ENCODE results near the gene AHCYL2. TPM values are rescaled to one million over a fixed set of nuclear protein-coding genes. Genes with fewer than 3 reads are reported as not detected.

AHCYL2 gene
- total and polyA plus RNA-seq, 4 donors, result 2.0 to 10.0 (median 3.6) TPM

DNA sequence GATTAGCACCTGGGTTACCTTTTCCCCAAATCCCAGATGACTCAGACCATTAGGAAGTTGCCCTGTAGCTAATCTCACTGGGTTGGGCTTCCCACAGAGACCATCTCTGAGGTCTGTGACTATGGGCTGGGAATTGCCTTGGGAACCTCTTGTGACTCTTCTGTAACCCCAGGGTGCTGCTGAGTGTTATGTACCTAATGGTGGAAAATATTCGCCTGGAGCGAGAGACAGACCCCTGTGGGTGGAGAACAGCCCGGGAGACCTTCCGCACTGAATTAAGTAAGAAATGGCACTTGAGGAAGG is 229.4 kb downstream of the AHCYL2 start:
- no peak for DNase-seq (ENCODE audit: low spot score)
- no peak overlapping the region for H3K27ac ChIP-seq (ENCODE audit: low read depth in 1 of 2, low read length in 2 of 2)
- H3K27me3 ChIP-seq (ENCODE audit: control insufficient read depth in 4 of 4, insufficient read depth in 4 of 4, low read length in 3 of 4), result no peaks in the 10 kb centered on the region
- WGBS, result 94% methylated on average over 4 of the region's 4 CpGs
- H3K4me3 ChIP-seq (ENCODE audit: low read depth in 1 of 3, low read length in 3 of 3), result no peak overlapping the region
- TF ChIP-seq, protein P1, sequence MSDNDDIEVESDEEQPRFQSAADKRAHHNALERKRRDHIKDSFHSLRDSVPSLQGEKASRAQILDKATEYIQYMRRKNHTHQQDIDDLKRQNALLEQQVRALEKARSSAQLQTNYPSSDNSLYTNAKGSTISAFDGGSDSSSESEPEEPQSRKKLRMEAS (IDR thresholded peaks at IDR 0.05), result no peak
- TF ChIP-seq HNF4G (IDR thresholded peaks at IDR 0.05) (no peak), RXRA (IDR thresholded peaks at IDR 0.05) (no peak), FOXA2 (IDR thresholded peaks at IDR 0.05) (no peak)
- H3K36me3 ChIP-seq (ENCODE audit: control insufficient read depth in 4 of 4, insufficient read depth in 3 of 4, low read depth in 1 of 4, low read length in 3 of 4), result no peaks in the 10 kb centered on the region
- no peak overlapping the region for H3K9ac ChIP-seq (ENCODE audit: low read depth in 1 of 2, low read length in 2 of 2)
- no peaks in the 10 kb centered on the region for H3K4me1 ChIP-seq (ENCODE audit: control insufficient read depth in 4 of 4, insufficient read depth in 4 of 4, low read length in 3 of 4)
- H3K9me3 ChIP-seq (ENCODE audit: control insufficient read depth in 4 of 4, low read length in 3 of 4), result no peaks in the 10 kb centered on the region

DNA sequence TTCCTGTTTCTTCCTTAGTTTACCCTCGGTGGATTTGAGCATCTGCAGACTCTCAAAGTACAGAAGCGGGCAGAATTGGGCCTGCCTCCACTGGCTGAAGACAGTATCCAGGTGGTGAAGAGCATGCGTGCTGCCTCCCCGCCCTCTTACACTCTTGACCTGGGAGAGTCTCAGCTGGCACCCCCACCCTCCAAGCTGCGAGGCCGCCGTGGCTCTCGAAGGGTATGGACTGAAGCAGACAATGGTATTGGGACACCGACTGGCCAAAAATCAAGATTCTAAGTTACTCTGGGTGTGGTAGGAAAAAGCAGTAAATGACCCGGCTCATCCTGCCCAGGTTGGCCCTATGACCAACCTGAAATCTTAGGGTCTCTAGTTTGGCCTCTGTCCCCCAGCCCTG is 231.6 kb downstream of the AHCYL2 start:
- Histone ChIP-seq H3K9me3 (ENCODE audit: control insufficient read depth in 4 of 4, low read length in 3 of 4) (no peaks in the 10 kb centered on the region), H3K27ac (ENCODE audit: low read depth in 1 of 2, low read length in 2 of 2) (no peak overlapping the region), H3K9ac (ENCODE audit: low read depth in 1 of 2, low read length in 2 of 2) (no peak overlapping the region), H3K36me3 (ENCODE audit: control insufficient read depth in 4 of 4, insufficient read depth in 3 of 4, low read depth in 1 of 4, low read length in 3 of 4) (no peaks in the 10 kb centered on the region), H3K27me3 (ENCODE audit: control insufficient read depth in 4 of 4, insufficient read depth in 4 of 4, low read length in 3 of 4) (no peaks in the 10 kb centered on the region), H3K4me3 (ENCODE audit: low read depth in 1 of 3, low read length in 3 of 3) (no peak overlapping the region), H3K4me1 (ENCODE audit: control insufficient read depth in 4 of 4, insufficient read depth in 4 of 4, low read length in 3 of 4) (no peaks in the 10 kb centered on the region)
- 95% methylated on average over 10 of the region's 10 CpGs for WGBS
- DNase-seq (ENCODE audit: low spot score), result no peak
- TF ChIP-seq JUND (IDR thresholded peaks at IDR 0.05) (no peak), HNF4G (IDR thresholded peaks at IDR 0.05) (no peak)

- Histone ChIP-seq H3K27ac (ENCODE audit: low read depth in 1 of 2, low read length in 2 of 2) (no peak overlapping the region), H3K36me3 (ENCODE audit: control insufficient read depth in 4 of 4, insufficient read depth in 3 of 4, low read depth in 1 of 4, low read length in 3 of 4) (no peaks in the 10 kb centered on the region), H3K4me1 (ENCODE audit: control insufficient read depth in 4 of 4, insufficient read depth in 4 of 4, low read length in 3 of 4) (no peaks in the 10 kb centered on the region), H3K27me3 (ENCODE audit: control insufficient read depth in 4 of 4, insufficient read depth in 4 of 4, low read length in 3 of 4) (no peaks in the 10 kb centered on the region), H3K9ac (ENCODE audit: low read depth in 1 of 2, low read length in 2 of 2) (no peak overlapping the region), H3K4me3 (ENCODE audit: low read depth in 1 of 3, low read length in 3 of 3) (no peak overlapping the region), H3K9me3 (ENCODE audit: control insufficient read depth in 4 of 4, low read length in 3 of 4) (no peaks in the 10 kb centered on the region)
- DNase-seq (ENCODE audit: low spot score), result no peak
- WGBS, result 81% methylated on average over 3 of the region's 3 CpGs
- no peak for TF ChIP-seq FOXA1 (IDR thresholded peaks at IDR 0.05)
- no peak for TF ChIP-seq FOXA2 (IDR thresholded peaks at IDR 0.05)
- no peak for TF ChIP-seq NR2F2 (IDR thresholded peaks at IDR 0.05)
- TF ChIP-seq HNF4A (conservative IDR thresholded peaks at IDR 0.05), result no peak
- no peak for TF ChIP-seq SP1 (IDR thresholded peaks at IDR 0.05)
Observed at GRCh38 chr7:129457101-129457500, 232.3 kb downstream of the AHCYL2 start.

GRCh38 chr7:129458171-129458570 is 233.3 kb downstream of the AHCYL2 start:
- H3K27me3 ChIP-seq (ENCODE audit: control insufficient read depth in 4 of 4, insufficient read depth in 4 of 4, low read length in 3 of 4), result no peaks in the 10 kb centered on the region
- no peak overlapping the region for H3K27ac ChIP-seq (ENCODE audit: low read depth in 1 of 2, low read length in 2 of 2)
- no peaks in the 10 kb centered on the region for H3K36me3 ChIP-seq (ENCODE audit: control insufficient read depth in 4 of 4, insufficient read depth in 3 of 4, low read depth in 1 of 4, low read length in 3 of 4)
- no peaks in the 10 kb centered on the region for H3K9me3 ChIP-seq (ENCODE audit: control insufficient read depth in 4 of 4, low read length in 3 of 4)
- 95% methylated on average over 5 of the region's 5 CpGs for WGBS
- TF ChIP-seq JUND (IDR thresholded peaks at IDR 0.05), result no peak
- no peak for TF ChIP-seq NR2F2 (IDR thresholded peaks at IDR 0.05)
- TF ChIP-seq EGR1 (IDR thresholded peaks at IDR 0.05; ENCODE audit: low read depth in 2 of 2), result no peak
- no peak for TF ChIP-seq ATF3 (IDR thresholded peaks at IDR 0.05)
- TF ChIP-seq SP1 (IDR thresholded peaks at IDR 0.05), result no peak
- TF ChIP-seq FOXA1 (IDR thresholded peaks at IDR 0.05), result no peak
- no peak for TF ChIP-seq GABPA (IDR thresholded peaks at IDR 0.05 in 1 of 2, conservative IDR thresholded peaks at IDR 0.05 in 1 of 2)
- no peak for TF ChIP-seq HNF4A (conservative IDR thresholded peaks at IDR 0.05)
- no peak overlapping the region for H3K4me3 ChIP-seq (ENCODE audit: low read depth in 1 of 3, low read length in 3 of 3)
- H3K4me1 ChIP-seq (ENCODE audit: control insufficient read depth in 4 of 4, insufficient read depth in 4 of 4, low read length in 3 of 4), result no peaks in the 10 kb centered on the region
- no peak overlapping the region for H3K9ac ChIP-seq (ENCODE audit: low read depth in 1 of 2, low read length in 2 of 2)
- DNase-seq (ENCODE audit: low spot score), result no peak
